GM21423 (cell line): Measurements from ENCODE around the gene GM2A.
"Not testable (repeated sequence)": the region's sequence is repeated elsewhere in the genome, so short reads cannot be mapped to it uniquely, and the experiment has no call there.

ENCODE experiments used
- ATAC-seq: cut with Tn5 transposase; IDR thresholded peaks from one replicate; pipeline ENCODE4 v1.9.1; 2021; ENCODE audit warnings: mild to moderate bottlenecking, moderate library complexity; ENCODE audit not compliant: unreplicated experiment

The GM2A gene

GRCh38 chr5:151284392-151284967, 31.5 kb downstream of the GM2A start:
- no peak for ATAC-seq

GRCh38 chr5:151285683-151286082, 32.7 kb downstream of the GM2A start:
- ATAC-seq = no peak

GRCh38 chr5:151286246-151286645, 33.3 kb downstream of the GM2A start:
- ATAC-seq = no peak

- no peak for ATAC-seq
Measured at GRCh38 chr5:151288180-151288579, 35.2 kb downstream of the GM2A start.

- no peak for ATAC-seq
Measured at GRCh38 chr5:151293624-151294023, 40.6 kb downstream of the GM2A start.

- no peak for ATAC-seq
Measured at GRCh38 chr5:151295138-151295537, 42.2 kb downstream of the GM2A start.

- no peak for ATAC-seq
Measured at GRCh38 chr5:151295791-151296477, 42.9 kb downstream of the GM2A start.

- ATAC-seq = no peak
Measured at GRCh38 chr5:151296478-151296830, 43.5 kb downstream of the GM2A start.

- no peak for ATAC-seq
Measured at GRCh38 chr5:151296974-151297373, 44.0 kb downstream of the GM2A start.

GRCh38 chr5:151298063-151298855, 45.3 kb downstream of the GM2A start:
- ATAC-seq = peak; percentile 98

GRCh38 chr5:151303666-151304065, 50.7 kb downstream of the GM2A start, which contains the start of gene SLC36A3:
SLC36A3 (minus strand) TSS chr5:151303766; CDS start chr5:151303354, 412 bp downstream.
- ATAC-seq = no peak

GRCh38 chr5:151309266-151309665, 56.3 kb downstream of the GM2A start:
- ATAC-seq = not testable (repeated sequence)

- not testable (repeated sequence) for ATAC-seq
Measured at GRCh38 chr5:151309821-151310220, 56.8 kb downstream of the GM2A start.

- ATAC-seq = no peak
Measured at GRCh38 chr5:151310932-151311331, 57.9 kb downstream of the GM2A start.

- no peak for ATAC-seq
Measured at GRCh38 chr5:151312756-151313324, 59.9 kb downstream of the GM2A start.

- ATAC-seq = no peak
Measured at GRCh38 chr5:151313357-151313756, 60.4 kb downstream of the GM2A start.

- peak; percentile 88 for ATAC-seq
Measured at GRCh38 chr5:151315998-151316597, 63.1 kb downstream of the GM2A start.

- ATAC-seq = no peak
Measured at GRCh38 chr5:151317871-151318270, 64.9 kb downstream of the GM2A start.

- peak; percentile 61 for ATAC-seq
Measured at GRCh38 chr5:151318850-151319732, 66.1 kb downstream of the GM2A start.
